ENCODE measurements around the gene ARHGAP26. TPM values are rescaled to one million over a fixed set of nuclear protein-coding genes. Genes with fewer than 3 reads are reported as not detected.

The ARHGAP26 gene
- total RNA-seq, 1 donor from 2014 or later: 8.6 TPM

DNA sequence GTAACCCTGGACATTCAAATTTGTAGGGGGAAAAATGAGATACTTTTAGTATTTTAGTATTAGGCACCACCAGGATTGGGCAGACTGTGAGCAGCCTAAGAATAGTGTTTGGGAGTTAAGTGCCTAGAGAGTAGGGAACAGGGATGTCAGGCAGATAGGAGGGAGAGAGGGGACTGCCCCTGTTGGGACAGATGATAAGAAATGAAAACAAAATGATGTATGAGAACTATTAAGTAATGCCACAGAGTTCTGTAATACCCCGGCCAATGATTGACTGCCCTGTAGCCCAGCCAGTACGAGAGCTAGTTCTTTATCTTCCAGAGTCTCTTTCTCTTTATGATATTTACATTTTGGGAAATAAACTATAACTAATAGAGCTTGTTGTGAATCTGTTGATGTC, 24.4 kb downstream of the ARHGAP26 start:
- no peaks in the 10 kb centered on the region for H3K27me3 ChIP-seq (ENCODE audit: control insufficient read depth, insufficient read depth, low read length)
- H3K4me3 ChIP-seq (ENCODE audit: low read depth, low read length): no peak overlapping the region
- DNase-seq (ENCODE audit: low read depth): no peak
- H3K36me3 ChIP-seq (ENCODE audit: control insufficient read depth, insufficient read depth, low read length): no peaks in the 10 kb centered on the region
- TF ChIP-seq, protein P1, sequence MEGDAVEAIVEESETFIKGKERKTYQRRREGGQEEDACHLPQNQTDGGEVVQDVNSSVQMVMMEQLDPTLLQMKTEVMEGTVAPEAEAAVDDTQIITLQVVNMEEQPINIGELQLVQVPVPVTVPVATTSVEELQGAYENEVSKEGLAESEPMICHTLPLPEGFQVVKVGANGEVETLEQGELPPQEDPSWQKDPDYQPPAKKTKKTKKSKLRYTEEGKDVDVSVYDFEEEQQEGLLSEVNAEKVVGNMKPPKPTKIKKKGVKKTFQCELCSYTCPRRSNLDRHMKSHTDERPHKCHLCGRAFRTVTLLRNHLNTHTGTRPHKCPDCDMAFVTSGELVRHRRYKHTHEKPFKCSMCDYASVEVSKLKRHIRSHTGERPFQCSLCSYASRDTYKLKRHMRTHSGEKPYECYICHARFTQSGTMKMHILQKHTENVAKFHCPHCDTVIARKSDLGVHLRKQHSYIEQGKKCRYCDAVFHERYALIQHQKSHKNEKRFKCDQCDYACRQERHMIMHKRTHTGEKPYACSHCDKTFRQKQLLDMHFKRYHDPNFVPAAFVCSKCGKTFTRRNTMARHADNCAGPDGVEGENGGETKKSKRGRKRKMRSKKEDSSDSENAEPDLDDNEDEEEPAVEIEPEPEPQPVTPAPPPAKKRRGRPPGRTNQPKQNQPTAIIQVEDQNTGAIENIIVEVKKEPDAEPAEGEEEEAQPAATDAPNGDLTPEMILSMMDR (IDR thresholded peaks at IDR 0.05; ENCODE audit: insufficient read depth, low read length, poor library complexity, severe bottlenecking): no peak

DNA sequence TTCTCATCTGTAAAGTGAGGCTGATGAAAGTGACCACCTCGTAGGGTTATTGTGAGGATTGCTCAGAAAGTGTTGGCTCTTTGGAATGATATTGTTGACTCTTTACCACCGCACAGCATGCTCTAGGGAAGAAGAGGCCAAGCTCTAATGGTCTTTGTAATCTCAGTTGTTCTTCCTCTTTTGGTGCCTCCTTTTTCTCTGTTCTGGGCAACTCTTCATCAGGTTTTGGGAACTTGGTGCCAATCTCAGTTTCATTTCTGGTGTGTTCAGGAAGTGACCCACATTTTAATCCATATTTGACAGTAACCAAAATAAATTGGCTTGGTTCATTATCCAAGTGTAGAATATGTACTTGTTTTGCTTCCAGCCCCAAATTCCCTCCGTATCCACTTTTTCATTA, 25.1 kb downstream of the ARHGAP26 start:
- Histone ChIP-seq H3K36me3 (ENCODE audit: control insufficient read depth, insufficient read depth, low read length) (no peaks in the 10 kb centered on the region), H3K27me3 (ENCODE audit: control insufficient read depth, insufficient read depth, low read length) (no peaks in the 10 kb centered on the region), H3K4me3 (ENCODE audit: low read depth, low read length) (no peak overlapping the region)
- no peak for DNase-seq (ENCODE audit: low read depth)
- TF ChIP-seq, protein P1 (IDR thresholded peaks at IDR 0.05; ENCODE audit: insufficient read depth, low read length, poor library complexity, severe bottlenecking): no peak

DNA sequence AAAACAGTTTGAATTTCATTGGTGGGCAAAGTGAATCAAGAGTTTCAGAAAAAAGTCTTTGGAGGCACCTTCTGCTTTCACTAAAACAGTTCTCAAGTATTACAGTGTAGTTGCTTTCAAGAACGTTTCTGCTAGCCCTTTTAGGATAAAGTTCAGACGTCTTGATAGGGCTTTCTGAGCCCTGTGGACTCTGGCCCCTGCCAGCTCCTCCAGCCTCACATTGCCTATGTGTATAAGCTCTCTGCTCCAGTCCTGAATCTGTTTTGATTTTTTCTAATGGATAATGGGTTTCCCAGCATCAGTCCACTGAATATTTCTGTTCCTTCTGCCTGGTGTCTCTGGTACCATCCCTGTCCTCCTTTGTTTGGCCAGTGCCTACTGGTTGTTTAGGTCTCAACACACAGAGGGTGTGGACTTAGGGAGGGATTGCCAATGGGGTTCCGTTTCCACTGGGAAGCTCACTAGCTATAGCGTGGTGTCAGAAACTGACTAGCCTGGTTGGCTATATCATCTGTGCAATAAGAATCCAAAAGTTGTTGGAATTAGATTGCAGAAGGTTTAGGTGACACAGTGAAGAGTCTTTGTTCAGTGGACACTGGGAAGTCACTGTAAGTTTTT, 26.4 kb downstream of the ARHGAP26 start:
- Histone ChIP-seq H3K27me3 (ENCODE audit: control insufficient read depth, insufficient read depth, low read length) (no peaks in the 10 kb centered on the region), H3K36me3 (ENCODE audit: control insufficient read depth, insufficient read depth, low read length) (no peaks in the 10 kb centered on the region), H3K4me3 (ENCODE audit: low read depth, low read length) (no peak overlapping the region)
- TF ChIP-seq, protein P1 (IDR thresholded peaks at IDR 0.05; ENCODE audit: insufficient read depth, low read length, poor library complexity, severe bottlenecking): no peak
- no peak for DNase-seq (ENCODE audit: low read depth)

DNA sequence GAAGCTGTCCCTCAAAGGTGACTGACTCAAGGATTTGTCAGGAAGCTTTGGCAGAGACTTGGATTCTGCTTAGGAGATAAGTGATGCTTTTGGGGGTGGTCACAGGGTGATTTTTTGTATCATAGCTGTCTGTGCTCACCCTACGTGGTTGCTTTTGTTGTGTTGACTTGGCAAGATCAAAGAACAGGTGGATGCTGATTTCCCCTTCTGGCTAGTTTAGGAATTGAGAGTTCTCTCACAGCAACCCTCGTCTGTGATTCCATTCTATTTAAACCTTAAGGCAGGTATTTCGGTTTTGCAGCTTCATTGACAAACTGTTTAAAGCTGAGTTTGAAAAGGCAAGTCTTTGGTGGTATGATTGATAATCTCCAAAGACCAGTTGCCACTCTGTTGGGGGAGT, 27.2 kb downstream of the ARHGAP26 start:
- TF ChIP-seq, protein P1 (IDR thresholded peaks at IDR 0.05; ENCODE audit: insufficient read depth, low read length, poor library complexity, severe bottlenecking): no peak
- Histone ChIP-seq H3K27me3 (ENCODE audit: control insufficient read depth, insufficient read depth, low read length) (no peaks in the 10 kb centered on the region), H3K36me3 (ENCODE audit: control insufficient read depth, insufficient read depth, low read length) (no peaks in the 10 kb centered on the region), H3K4me3 (ENCODE audit: low read depth, low read length) (no peak overlapping the region)
- DNase-seq (ENCODE audit: low read depth): no peak

DNA sequence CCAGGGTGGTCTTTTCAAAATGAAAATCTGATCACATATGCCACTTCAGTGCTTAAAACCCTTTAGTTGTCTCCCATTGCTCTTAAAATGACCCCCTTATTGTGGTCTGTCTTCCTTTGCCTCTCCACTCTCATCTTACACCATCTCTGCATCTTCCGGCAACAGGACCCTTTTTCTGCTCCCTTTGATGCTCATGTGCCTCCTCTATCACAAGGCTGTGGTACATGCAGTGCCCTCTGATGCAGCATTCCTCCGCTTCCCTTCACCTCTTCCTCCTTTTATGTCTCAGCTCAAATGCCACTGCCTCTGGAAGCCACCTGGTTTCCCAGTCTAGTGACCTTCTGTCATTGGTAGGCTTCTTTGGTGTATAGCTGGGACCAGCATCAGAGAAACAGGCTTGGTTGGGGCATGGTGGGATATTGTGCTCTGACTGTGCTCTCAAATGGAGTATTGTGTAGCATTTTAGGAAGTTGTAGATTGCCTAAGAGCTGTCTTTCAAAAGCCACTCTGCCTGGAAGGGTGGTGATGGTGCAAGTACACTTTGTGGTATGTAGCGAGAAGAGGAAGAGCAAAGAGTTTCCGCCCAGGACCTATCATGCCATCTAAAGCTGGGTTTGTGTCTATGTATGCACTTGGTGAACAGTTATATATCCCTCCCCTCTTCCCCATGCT, 28.1 kb downstream of the ARHGAP26 start:
- no peaks in the 10 kb centered on the region for H3K27me3 ChIP-seq (ENCODE audit: control insufficient read depth, insufficient read depth, low read length)
- TF ChIP-seq, protein P1 (IDR thresholded peaks at IDR 0.05; ENCODE audit: insufficient read depth, low read length, poor library complexity, severe bottlenecking): no peak

More for the DNA sequence above, 28.1 kb downstream of the ARHGAP26 start:
- Histone ChIP-seq H3K4me3 (ENCODE audit: low read depth, low read length) (no peak overlapping the region), H3K36me3 (ENCODE audit: control insufficient read depth, insufficient read depth, low read length) (no peaks in the 10 kb centered on the region)
- DNase-seq (ENCODE audit: low read depth): no peak
